NCI-H2107 treated with DMSO at 0.1 percent for 48 hours (cell line): ENCODE results near the gene GSG1L.

Experiments
- DNase-seq: peaks from one replicate; lab custom pipeline; 2025; ENCODE audit not compliant: unreplicated experiment; lab: John Stamatoyannopoulos, UW

The GSG1L gene

DNA sequence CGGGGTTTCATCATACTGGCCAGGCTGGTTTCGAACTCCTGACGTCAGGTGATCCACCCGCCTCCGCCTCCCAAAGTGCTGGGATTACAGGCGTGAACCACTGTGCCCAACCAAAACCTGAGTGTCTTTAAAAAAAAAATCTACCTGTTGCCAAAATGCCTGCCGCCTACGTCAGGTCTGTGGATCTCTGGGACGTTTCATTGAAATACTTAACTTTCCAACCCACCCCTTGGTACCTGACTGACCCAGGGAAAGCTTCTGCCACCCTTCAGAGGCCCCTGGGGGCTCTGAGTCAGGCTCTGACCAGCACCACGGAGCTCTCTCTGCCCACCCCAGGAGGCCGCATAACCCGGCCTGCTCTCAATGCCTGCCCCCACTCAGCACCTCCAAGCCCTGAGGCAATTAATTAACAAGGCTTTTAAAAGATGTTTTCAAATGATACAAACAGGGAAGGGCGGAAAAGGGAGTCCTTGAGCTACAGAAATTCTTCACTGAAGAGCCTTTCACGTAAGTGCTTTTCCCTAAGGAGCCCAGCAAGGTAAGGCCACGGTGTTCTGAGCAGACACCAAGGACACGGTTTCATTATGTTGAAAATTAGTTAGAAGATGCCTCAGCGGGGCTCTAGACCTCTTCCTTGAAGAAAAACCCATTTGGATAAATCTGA, 29.3 kb upstream of the GSG1L start:
- no peak for DNase-seq

DNA sequence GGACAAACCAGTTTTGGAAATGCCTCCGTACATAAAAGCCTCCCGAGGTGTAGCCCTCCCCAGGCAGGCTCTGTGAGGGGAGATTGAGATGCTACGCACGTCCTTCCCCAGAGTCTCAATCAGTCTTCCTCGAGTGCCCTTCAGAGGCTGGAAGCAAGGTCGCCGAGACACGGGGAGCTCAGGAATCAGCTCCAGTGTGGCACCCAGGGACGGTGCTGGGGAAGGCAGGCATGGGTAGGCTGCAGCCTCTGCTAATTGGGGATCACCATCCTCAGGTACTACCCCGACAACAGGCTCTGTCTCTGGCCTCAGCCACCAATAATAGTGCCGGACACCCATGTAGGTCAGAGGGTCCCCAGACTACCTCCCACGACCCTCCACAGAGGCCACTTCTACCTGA, 28.1 kb upstream of the GSG1L start:
- DNase-seq: no peak

DNA sequence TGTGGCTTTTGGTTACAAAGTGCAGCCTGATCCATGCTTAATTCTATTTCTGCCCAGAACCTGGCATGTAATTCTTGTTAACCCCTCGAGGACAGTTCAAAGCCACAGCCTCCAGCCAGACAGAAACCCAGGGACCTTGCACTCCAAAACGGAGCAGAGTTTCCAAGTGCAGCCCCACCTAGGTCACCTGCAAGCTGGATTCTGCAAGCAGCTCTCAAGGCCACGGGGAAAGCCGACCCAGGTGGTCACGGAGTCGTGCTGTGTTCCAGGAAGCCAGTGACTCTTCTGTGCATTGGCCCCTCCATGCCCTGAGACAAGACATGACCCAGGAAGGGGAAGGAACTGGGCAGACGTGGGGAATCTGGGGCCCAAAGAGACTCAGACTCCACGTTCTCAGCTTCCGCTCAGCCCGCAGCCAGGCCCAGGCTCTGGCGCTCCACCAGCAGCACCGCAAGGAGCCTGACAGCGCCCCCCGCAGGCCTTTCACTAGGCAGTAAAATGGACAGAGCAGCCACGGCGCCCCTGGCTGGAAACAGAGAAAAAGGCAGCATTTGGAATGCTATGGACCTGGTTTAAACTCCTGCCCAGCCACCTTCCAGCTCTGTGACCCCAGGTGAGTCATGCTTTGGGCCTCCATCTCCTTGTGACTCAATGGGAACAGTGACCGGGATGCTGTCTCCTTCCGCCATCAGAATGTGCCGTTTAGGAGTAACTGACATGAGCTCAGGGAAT, 27.3 kb upstream of the GSG1L start:
- DNase-seq: no peak

GRCh38 chr16:28089992-28090365, 26.5 kb upstream of the GSG1L start:
- no peak for DNase-seq

DNA sequence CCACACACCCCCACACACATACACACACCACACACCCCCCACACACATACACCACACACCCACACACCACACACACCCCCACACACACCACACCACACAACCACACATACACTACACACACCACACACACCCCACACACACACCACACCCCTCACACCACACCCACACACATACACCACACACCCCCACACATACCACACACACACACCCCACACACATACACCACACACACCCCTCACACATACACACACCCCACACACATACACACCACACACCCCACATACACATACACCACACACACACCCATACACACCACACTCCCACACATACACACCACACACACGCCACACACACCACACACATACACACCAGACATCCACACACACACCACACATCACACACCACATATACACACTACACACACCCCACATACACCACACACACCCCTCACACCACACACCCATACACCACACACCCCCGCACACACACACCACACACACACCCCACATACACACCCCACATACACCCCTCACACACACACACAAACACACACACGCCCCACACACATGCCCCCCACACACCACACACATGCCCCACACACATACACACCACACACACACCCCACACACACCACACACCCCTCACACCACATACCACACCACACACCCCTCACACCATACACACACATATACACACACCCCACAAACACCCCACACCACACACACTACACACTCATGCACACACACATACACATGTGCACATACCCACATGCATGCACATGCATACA, 25.9 kb upstream of the GSG1L start:
- no peak for DNase-seq

- DNase-seq: no peak
These were observed 24.3 kb upstream of the GSG1L start for GRCh38 chr16:28087675-28088300.

DNA sequence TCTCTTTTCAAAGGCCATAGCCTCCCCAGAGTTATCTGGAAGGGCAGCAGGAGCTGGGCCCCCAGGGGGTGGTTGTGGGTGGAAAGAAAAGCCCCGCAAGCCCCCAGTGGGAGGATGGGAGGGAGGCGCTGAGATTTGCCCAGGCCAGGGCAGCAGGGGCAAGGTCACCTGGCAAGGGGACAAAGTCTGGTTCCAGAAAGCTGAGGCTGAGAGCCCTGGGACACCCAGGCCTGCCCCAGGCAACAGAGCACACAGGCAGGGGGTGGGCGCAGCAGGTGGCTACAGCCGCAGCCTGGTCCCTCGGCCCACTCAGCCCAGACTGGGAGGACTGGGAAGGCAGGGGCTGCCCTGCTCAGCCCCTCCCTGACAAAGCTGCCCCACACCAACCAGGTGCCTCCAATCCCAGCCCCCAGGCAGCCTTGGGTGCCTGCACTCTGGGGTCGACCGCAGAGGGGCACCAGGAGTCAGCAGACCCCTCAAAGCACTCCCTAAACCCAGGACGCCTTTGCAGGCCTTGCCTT, 23.7 kb upstream of the GSG1L start:
- DNase-seq: no peak

DNA sequence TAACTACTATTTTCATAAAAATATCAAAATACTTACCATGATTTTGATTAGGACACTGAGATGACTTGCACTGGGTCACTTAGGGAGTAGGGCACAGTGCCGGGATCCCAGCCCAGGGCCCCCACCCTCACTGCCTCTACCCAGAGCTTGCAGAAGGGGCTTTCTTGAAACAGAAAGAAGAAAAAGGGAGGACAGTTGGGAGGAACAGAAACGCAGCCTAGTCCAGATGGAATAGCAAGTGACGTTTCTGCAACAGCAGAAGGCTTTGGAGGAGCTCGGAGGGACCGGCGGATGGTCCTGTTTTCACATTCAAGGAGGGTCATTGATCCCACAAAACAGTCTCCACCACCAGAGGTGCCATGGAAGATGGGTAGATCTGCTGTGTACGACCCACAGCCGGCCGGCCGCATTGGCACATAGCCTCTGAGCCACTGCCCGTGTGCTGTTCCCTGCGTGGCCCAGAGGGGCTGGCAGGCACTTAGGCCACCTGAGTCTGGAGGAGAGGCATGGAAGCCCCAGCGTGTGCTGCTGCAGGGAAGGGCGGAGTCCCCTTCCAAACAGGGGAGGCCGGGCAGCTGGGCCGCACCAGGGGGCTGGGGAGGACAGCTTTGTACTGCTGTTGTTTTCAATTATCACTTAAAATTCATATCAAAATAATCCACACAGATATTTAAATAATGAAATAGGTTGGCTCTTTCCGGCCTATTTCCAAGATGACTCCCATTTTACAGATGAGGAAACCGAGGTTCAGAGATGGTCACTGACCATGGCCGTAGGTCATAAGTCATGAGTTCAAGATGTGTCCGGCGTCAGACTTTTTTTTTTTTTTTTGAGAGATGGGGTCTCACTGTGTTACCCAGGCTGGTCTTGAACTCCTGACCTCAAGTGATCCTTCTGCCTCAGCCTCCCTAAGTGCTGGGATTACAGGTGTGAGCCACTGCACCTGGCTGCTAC, 22.9 kb upstream of the GSG1L start:
- DNase-seq: no peak

DNA sequence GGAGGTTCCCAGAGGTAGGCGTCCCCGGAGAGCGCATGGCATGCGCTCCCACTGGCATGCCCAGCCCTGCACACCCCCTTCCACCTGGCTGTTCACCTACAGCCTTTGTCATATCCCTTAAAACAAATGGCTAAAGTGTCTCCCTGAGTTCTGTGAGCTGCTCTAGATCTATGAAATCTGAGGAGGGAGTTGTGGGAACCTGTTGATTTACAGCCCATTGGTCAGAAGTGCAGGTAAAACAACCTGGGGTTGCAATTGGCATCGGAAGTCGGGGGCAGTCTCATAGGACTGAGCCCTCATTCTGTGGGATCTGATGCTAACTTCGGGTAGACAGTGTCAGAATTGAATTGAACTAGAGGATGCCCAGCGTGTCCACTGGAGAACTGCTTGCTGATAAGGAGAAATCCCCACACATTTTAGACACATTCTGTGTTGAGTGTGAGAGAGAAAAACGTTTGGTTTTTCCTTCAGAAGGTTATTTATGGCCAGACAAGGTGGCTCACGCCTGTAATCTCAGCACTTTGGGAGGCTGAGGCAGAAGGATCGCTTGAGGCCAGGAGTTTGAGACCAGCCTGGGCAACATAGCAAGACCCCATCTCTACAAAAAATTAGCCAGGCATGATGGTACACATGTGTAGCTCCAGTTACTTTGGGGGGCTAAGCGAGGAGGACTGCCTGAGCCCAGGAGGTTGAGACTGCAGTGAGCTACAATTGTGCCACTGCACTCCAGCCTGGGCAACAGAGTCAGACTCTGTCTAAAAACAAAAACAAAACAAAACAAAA, 22.1 kb upstream of the GSG1L start:
- DNase-seq: peak; percentile 55

- no peak for DNase-seq
These were observed 20.7 kb upstream of the GSG1L start for GRCh38 chr16:28084209-28084608.

DNA sequence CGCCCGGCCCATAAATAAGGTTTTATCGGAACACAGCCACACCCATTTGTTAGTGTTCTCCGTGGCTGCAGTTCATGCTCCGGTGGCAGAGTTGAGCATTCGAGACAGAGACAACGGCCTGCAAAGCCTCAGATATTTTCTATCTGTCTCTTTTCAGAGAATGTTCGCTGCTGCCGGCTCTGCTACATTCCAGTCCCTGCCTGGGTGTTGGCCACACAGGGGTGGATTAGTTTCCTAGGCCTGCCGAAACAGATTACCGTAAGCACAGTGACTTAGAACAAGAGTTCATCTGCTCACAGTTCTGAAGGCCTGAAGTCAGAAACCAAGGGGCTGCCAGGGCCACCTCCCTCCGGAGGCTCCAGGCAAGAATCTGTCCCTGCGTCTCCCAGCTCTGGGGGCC, 19.1 kb upstream of the GSG1L start:
- DNase-seq: no peak

GRCh38 chr16:28081391-28081968, 18.0 kb upstream of the GSG1L start:
- no peak for DNase-seq

DNA sequence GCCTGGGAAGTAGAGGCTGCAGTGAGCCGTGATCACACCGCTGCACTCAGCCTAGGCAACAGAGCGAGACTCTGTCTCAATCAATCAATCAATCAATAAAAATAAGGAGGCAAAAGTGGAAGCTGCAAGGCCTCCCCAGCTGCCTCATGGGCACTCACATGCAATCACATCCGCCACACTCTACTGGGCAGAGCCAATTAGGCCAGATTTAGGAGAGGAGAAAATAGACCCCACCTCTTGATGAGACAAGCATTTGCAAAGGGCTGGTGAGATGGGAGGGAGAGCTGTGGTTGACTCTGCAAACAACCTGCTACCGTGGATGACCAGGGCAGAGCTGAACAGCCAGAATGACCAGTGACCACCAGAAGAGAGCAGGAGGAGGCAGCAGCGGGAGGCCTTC, 14.7 kb upstream of the GSG1L start:
- no peak for DNase-seq

DNA sequence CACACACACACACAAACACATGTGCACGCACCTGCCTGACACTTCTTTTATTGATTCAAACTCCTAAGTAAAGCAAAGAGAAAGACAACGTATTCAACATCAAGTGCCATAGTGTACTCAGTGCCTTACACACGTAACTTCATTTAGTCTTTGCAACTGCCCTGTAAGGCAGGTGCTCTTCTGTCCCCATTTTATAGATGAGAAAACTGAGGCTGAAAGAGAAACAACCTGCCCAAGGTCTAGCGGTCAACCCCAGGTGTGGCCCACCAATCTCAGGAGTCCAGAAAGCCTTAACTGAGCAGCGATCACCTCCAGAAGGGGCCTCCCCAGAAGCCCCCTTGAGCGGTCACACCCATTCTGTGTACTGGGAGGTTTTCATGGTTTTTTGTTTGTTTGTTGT, 10.3 kb upstream of the GSG1L start:
- DNase-seq: no peak

DNA sequence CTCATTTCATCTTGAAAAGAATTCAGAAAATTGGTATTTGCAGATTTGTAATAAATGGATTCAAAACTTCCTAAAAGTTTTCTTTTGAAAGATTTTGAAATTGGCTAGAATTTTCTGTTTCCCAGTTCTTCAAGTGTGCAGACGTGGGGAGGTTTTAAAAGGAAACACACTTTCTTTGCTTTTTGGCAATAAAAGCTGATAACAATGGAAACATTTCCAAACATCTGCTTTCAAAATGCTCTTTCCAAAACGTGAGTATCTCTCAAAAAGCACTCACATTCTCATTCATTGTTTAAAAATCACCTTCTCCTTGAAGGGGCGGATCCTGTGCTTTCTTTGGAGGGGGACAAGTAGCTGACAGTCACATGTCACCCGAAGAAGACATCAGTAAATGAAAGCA, 8.6 kb upstream of the GSG1L start:
- DNase-seq: no peak

GRCh38 chr16:28069971-28070794, 6.7 kb upstream of the GSG1L start:
- no peak for DNase-seq

- DNase-seq: no peak
These were observed 5.5 kb upstream of the GSG1L start for GRCh38 chr16:28068976-28069375.

- DNase-seq: no peak
These were observed 4.3 kb upstream of the GSG1L start for GRCh38 chr16:28067604-28068379.
